Body of pancreas (tissue), 4 donors: Measurements from ENCODE around the gene ISYNA1.

Experiments used
- CTCF ChIP-seq, 7 experiments: fragments of 450-650 bp in 4 of 7; fragments of 200-600 bp in 3 of 7; sonication (generic) in 3 of 7; IDR thresholded peaks; one replicate each; pipeline ENCODE4 v1.5.1; 2016 to 2019; ENCODE audit warnings: antibody characterized with exemption in 7 of 7
- POLR2A ChIP-seq, 3 donors: fragments of 450-650 bp; IDR thresholded peaks; one replicate each; pipeline ENCODE4 v1.6.1; 2016; ENCODE audit warnings: antibody characterized with exemption in 3 of 3, mild to moderate bottlenecking in 2 of 3

GRCh38 chr19:18386543-18387271, 51.2 kb downstream of the ISYNA1 start:
- TF ChIP-seq CTCF (IDR thresholded peaks at IDR 0.05), result no peak
- no peak for TF ChIP-seq POLR2A (IDR thresholded peaks at IDR 0.05)
